Activated CD4-positive, CD25-positive, alpha-beta regulatory T cell treated with anti-CD3 and anti-CD28 coated beads, Interleukin-2, amount 50 U/mL, for 72 hours (primary cell): ENCODE measurements around the gene CGB7.
A peak's percentile ranks its signal among the peaks of the same experiment; 100 is the strongest.
"Not testable (repeated sequence)": the region's sequence is repeated elsewhere in the genome, so short reads cannot be mapped to it uniquely, and the experiment has no call there.

Experiments
- DNase-seq: peaks from one replicate; pipeline ENCODE4 v3.0.0; 2021

CGB7 gene

DNA sequence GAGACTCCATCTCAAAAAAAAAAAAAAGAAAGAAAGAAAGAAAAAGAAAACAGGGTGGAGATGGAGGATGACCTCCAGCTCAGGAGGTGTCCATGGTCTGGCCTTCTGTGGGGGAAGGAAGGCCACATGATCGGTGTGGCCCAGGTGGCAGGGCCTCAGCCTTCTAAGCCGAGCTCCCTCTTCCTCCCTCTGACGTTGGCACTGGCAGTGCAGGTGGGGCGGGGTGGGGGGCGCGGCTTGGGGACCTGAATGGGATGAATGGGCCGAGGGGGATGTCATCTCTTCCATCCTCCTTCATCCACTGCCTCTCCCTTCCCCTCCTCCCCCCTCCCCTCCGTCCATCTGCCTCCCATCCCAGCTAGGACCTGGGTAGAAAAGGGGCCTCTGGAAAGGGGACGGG, 17.8 kb downstream of the CGB7 start:
- not testable (repeated sequence) for DNase-seq

GRCh38 chr19:49038557-49039276, 18.8 kb downstream of the CGB7 start:
- not testable (repeated sequence) for DNase-seq

- DNase-seq = not testable (repeated sequence)
Measured at GRCh38 chr19:49038111-49038510, 19.4 kb downstream of the CGB7 start.

DNA sequence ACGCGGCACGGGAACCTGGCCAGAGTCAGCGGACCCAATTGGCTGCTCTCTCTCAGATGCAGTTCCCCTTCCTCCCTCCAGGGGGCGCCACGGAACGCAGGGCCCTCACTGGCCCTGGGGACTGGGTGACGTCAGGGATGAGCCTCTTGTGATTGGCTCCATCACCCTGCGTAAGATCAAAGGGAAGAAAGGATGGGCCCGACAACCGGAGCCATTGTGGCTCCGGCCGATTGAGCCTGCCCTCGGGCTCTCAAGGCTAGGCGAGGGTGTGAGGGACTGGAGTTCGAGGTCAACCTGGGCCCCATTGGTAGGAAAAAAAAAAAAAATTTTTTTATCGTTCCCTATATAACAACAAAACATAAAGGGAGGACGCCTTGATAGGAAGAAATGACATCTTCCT, 20.7 kb downstream of the CGB7 start, which contains the start of gene CGB1:
TSS of gene CGB1 (minus strand) at position 81 of the 400 bp plus-strand sequence. CDS start 184 bp downstream, outside the sequence.
- peak; percentile 69 for DNase-seq

- peak; percentile 76 for DNase-seq
Measured at GRCh38 chr19:49031642-49032301, 25.8 kb downstream of the CGB7 start, which contains the start of gene CGB2. TSS of gene CGB2 (plus strand) at chr19:49031890. CDS start at chr19:49032096, 206 bp downstream.

GRCh38 chr19:49030323-49030722, 27.2 kb downstream of the CGB7 start:
- DNase-seq = not testable (repeated sequence)

DNA sequence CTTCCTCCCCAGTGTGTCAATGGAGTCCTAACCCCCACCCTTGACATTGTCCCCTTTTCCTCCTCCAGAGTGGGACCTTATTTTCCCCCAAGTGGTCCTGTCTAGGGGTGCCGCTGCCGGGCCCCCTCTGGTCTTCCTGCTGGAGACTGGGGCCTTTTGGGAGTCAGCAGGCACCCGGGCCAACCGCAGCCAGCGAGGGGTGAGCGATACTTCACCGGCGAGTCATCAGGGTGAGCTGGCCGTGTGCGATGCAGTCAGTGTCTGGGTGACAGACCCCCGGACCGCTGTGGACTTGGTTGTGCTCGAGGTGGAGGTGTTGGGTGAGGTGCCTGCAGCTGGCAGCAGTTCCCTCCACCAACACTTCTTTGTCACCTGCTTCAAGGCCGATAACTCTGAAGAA, 27.8 kb downstream of the CGB7 start:
- not testable (repeated sequence) for DNase-seq

DNA sequence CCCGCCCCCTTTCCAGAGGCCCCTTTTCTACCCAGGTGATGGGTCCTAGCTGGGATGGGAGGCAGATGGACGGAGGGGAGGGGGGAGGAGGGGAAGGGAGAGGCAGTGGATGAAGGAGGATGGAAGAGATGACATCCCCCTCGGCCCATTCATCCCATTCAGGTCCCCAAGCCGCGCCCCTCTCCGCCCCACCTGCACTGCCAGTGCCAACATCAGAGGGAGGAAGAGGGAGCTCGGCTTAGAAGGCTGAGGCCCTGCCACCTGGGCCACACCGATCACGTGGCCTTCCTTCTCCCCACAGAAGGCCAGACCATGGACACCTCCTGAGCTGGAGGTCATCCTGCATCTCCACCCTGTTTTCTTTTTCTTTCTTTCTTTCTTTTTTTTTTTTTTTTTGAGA, 28.9 kb downstream of the CGB7 start:
- DNase-seq = not testable (repeated sequence)

DNA sequence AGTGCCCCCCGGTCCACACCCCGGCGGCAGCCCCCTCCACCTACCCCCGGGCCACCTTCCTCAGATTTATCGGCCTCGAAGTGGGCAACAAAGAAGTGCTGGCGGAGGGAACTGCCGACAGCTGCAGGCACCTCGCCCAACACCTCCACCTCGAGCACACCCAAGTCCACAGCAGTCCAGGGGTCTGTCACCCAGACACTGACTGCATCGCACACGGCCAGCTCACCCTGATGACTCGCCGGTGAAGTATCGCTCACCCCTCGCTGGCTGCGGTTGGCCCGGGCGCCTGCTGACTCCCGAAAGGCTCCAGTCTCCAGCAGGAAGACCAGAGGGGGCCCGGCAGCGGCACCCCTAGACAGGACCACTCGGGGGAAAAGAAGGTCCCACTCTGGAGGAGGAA, 31.9 kb downstream of the CGB7 start:
- not testable (repeated sequence) for DNase-seq

- DNase-seq = not testable (repeated sequence)
Measured at GRCh38 chr19:49025088-49025487, 32.5 kb downstream of the CGB7 start.

DNA sequence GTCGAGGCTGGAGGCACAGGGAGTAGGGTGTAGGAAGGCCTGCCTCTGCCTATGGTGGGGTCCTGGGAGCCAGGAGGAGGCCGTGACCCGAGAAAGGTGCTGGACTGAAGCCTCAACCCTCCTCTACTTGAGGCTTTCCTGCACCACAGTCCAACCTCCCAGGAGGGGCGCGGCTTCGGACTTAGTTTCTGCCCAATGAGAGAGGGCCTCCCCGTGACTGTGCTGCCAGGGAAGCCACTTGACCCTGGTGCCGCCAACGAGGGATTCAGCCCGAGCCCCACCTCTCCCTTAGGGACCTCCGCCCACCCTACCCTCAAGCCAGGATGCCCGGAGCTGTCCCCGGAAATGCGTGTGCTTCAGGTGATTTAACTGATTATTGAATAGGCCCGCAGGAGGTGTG, 33.3 kb downstream of the CGB7 start, which contains the start of gene CGB3:
TSS of gene CGB3 (minus strand) at position 101 of the 400 bp plus-strand sequence. CDS start 362 bp downstream, outside the sequence.
- DNase-seq = not testable (repeated sequence)

- DNase-seq = no peak
Measured at GRCh38 chr19:49022116-49022515, 35.4 kb downstream of the CGB7 start.

DNA sequence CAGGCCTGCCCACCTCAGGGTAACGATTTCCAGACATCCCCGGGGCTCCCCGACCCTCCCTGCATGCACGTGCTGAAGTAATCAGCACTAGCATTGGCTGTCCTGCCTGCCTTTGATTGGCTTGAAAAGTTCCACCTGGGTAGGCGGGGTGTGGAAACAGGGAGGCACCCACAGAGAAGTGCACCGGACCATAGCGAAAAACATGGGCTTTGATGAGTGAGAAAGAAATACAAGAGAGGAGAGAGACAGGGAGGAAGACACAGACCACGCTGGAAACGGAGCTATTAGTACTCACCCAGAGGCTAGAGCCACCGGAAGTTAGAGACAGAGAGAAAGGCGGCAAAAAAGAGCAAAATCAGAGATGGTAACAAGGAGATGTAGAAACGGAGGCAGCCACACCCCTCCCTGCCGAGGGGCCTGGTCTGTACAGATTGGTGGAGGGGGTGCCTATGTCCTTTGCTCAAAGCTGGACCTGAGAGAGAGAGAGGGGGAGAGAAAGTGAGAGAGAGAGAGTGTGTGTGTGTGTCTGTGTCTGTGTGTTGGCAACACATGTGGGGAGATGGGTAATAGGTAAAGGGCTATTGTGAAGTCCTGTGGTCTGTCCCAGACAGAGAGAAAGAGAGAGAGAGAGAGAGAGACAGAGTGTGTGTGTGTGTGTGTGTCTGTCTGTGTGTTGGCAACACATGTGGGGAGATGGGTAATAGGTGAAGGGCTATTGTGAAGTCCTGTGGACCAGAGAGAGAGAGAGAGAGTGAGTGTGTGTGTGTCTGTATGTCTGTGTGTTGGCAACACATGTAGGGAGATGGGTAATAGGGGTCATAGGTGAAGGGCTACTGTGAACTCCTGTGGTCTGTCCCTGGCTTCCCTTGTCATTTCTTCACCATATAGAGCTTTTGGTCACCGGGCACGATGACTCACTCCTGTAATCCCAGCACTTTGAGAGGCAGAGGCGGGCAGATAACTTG, 36.3 kb downstream of the CGB7 start:
- no peak for DNase-seq

- no peak for DNase-seq
Measured at GRCh38 chr19:49020342-49020741, 37.2 kb downstream of the CGB7 start.

GRCh38 chr19:49019242-49019932, 38.2 kb downstream of the CGB7 start:
- peak; percentile 66 for DNase-seq

- not testable (repeated sequence) for DNase-seq
Measured at GRCh38 chr19:49018388-49019241, 38.9 kb downstream of the CGB7 start.

DNA sequence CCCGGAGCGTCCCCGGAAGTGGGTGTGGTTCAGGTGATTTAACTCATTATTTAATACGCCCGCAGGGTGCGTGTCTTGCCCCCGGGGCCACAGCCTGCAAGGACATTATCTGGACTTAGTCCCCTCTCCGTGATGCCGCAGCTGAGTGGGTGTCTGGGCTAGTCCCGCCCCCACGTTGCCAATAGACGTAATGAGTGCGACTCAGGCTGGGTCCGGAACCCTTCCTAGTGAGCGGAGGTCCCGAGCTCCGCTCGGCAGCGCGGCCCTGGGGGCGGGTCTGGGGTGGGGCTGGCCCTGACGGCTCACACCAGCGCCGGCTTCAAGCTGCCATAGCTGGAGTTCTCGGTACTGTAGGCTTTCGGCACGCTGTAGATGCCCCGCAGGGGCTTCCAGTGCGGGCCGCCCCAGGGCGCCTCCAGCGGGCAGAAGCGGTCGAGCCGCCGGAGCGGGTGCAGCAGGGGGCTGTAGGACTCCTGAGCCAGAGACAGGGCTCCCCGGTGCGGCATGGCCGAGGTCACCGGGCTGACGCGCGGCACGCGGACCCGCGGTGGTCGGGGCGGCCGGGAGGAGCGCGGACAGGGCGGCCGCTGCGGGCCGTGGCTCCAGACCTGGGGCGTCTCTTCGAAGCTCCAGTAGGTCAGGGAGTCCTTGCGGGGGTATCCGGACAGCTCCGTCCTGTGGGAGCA, 39.7 kb downstream of the CGB7 start:
- peak; percentile 60 for DNase-seq

GRCh38 chr19:49017041-49017665, 40.4 kb downstream of the CGB7 start, which contains the start of gene LHB:
TSS of gene LHB (minus strand) at chr19:49017091. CDS start at chr19:49017081, 10 bp downstream.
- DNase-seq = no peak

DNA sequence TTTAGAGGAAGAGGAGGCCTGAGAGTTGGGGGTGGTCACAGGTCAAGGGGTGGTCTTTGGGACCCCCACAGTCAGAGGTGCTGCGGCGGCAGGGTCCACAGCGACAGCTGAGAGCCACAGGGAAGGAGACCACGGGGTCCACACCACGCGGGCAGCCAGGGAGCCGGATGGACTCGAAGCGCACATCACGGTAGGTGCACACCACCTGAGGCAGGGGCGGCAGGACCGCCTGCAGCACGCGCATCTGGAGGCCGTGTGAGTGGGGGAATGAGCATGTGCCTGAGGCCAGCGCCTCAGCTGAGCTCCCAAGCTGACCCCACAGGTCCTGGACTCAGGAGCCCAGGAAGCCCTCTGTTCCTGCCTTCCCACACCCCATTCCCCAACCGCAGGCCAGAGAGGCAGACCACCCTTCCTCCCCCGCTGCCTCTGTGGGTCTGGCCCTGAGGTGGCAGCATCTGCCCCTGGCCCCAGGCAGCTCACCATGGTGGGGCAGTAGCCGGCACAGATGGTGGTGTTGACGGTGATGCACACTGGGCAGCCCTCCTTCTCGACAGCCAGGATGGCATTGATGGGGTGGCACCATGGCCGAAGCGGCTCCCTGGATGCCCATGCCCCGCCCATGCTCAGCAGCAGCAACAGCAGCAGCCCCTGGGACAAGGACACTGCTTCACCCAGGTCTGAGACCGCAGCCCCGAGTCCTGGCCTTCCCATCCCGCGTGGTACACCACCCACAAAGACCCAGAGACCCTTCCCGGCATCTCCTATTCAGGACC, 41.3 kb downstream of the CGB7 start:
- DNase-seq = no peak
